ENCODE data around the gene SEMA3E. TPM values are rescaled to one million over a fixed set of nuclear protein-coding genes. Genes with fewer than 3 reads are reported as not detected.

The SEMA3E gene
- total and polyA plus RNA-seq, 9 of the 15 experiments (the other 6 are each of a cell fraction or from before 2014, with no cell fraction given): 0.01 to 1.4 (median 0.14) TPM; not detected in 2

GRCh38 chr7:83514977-83515376, 134.0 kb downstream of the SEMA3E start (continued):
- TF ChIP-seq HOMEZ (CRISPR knock-in tag; IDR thresholded peaks at IDR 0.05) (no peak), ZNF274 (IDR thresholded peaks at IDR 0.05; ENCODE audit: borderline replicate concordance, low read depth, low read length) (no peak), ZNF263 (CRISPR knock-in tag; IDR thresholded peaks at IDR 0.05; ENCODE audit: borderline replicate concordance) (no peak), POLR3A (IDR thresholded peaks at IDR 0.05; ENCODE audit: borderline replicate concordance, extremely low read depth, insufficient read depth, insufficient read length) (no peak), ZNF398 (CRISPR knock-in tag; IDR thresholded peaks at IDR 0.05) (no peak), CHD2 (IDR thresholded peaks at IDR 0.05; ENCODE audit: low read depth, low read length) (no peak), ZNF3 (CRISPR knock-in tag; IDR thresholded peaks at IDR 0.05) (no peak)
